Activated T-cell treated with anti-CD3 and anti-CD28 coated beads for 4 hours (primary cell): Measurements from ENCODE around the gene RNF112.
"Not testable (repeated sequence)": the region's sequence is repeated elsewhere in the genome, so short reads cannot be mapped to it uniquely, and the experiment has no call there.

Experiments used
- DNase-seq: peaks from one replicate; pipeline ENCODE4 v3.0.0-alpha.2; 2020

Gene RNF112

GRCh38 chr17:19414396-19415280 lies 3.6 kb downstream of the RNF112 start:
- DNase-seq, result no peak

- no peak for DNase-seq
Observed at GRCh38 chr17:19415311-19415710, 4.3 kb downstream of the RNF112 start.

GRCh38 chr17:19415806-19416775 lies 5.1 kb downstream of the RNF112 start:
- no peak for DNase-seq

- DNase-seq, result no peak
Observed at GRCh38 chr17:19417611-19418010, 6.6 kb downstream of the RNF112 start.

- DNase-seq, result no peak
Observed at GRCh38 chr17:19418251-19418992, 7.4 kb downstream of the RNF112 start.

GRCh38 chr17:19421219-19421618 lies 10.2 kb downstream of the RNF112 start:
- no peak for DNase-seq

GRCh38 chr17:19421926-19422325 lies 10.9 kb downstream of the RNF112 start:
- no peak for DNase-seq

- no peak for DNase-seq
Observed at GRCh38 chr17:19424934-19425868, 14.2 kb downstream of the RNF112 start.

- no peak for DNase-seq
Observed at GRCh38 chr17:19426631-19427030, 15.6 kb downstream of the RNF112 start.

- no peak for DNase-seq
Observed at GRCh38 chr17:19431691-19432090, 20.7 kb downstream of the RNF112 start.

GRCh38 chr17:19433255-19433654 lies 22.2 kb downstream of the RNF112 start:
- DNase-seq, result no peak

GRCh38 chr17:19433727-19434340 lies 22.8 kb downstream of the RNF112 start:
- no peak for DNase-seq

- no peak for DNase-seq
Observed at GRCh38 chr17:19440421-19440820, 29.4 kb downstream of the RNF112 start.

- not testable (repeated sequence) for DNase-seq
Observed at GRCh38 chr17:19441288-19441687, 30.3 kb downstream of the RNF112 start.

- DNase-seq, result no peak
Observed at GRCh38 chr17:19442731-19443130, 31.7 kb downstream of the RNF112 start.

- DNase-seq, result no peak
Observed at GRCh38 chr17:19443148-19443547, 32.1 kb downstream of the RNF112 start.

- DNase-seq, result no peak
Observed at GRCh38 chr17:19445105-19445504, 34.1 kb downstream of the RNF112 start.

GRCh38 chr17:19446577-19446976 lies 35.5 kb downstream of the RNF112 start:
- DNase-seq, result not testable (repeated sequence)

GRCh38 chr17:19447085-19447583 lies 36.1 kb downstream of the RNF112 start:
- peak; percentile 70 for DNase-seq

- DNase-seq, result no peak
Observed at GRCh38 chr17:19448341-19449268, 37.6 kb downstream of the RNF112 start.
